ENCODE data around the gene CTNNA1. TPM values are rescaled to one million over a fixed set of nuclear protein-coding genes. Genes with fewer than 3 reads are reported as not detected.

CTNNA1 gene
- total and polyA plus RNA-seq, 4 donors, result 107 to 446 (median 278) TPM

- Histone ChIP-seq H3K27me3 (ENCODE audit: control insufficient read depth in 1 of 2, insufficient read depth in 2 of 2, low read length in 1 of 2) (no peaks in the 10 kb centered on the region), H3K9me3 (ENCODE audit: control insufficient read depth, low read length) (no peaks in the 10 kb centered on the region), H3K27ac (ENCODE audit: low read depth in 1 of 2, low read length in 2 of 2) (no peak overlapping the region), H3K4me3 (ENCODE audit: low read length in 2 of 2) (no peak overlapping the region), H3K4me1 (ENCODE audit: control insufficient read depth in 1 of 2, insufficient read depth in 2 of 2, low read length in 2 of 2) (no peaks in the 10 kb centered on the region), H3K36me3 (ENCODE audit: control insufficient read depth in 1 of 2, insufficient read depth in 2 of 2, low read length in 1 of 2) (peaks cover 0 to 2% of the 10 kb centered on the region in 2 donors)
- ATAC-seq (ENCODE audit: low FRiP score) (no peak), DNase-seq (no peak)
- 82 to 86% methylated on average over 25 of the region's 25 CpGs for WGBS, 2 donors
- intact Hi-C loops (cut with DNase I), result no loop called here
Measured at GRCh38 chr5:138937392-138938387, 184.5 kb downstream of the CTNNA1 start.

- no peak for DNase-seq
- H3K27ac ChIP-seq (ENCODE audit: low read depth in 1 of 2, low read length in 2 of 2), result no peak overlapping the region
- 85% methylated on average over 5 of the region's 5 CpGs for WGBS, 2 donors
- H3K27me3 ChIP-seq (ENCODE audit: control insufficient read depth in 1 of 2, insufficient read depth in 2 of 2, low read length in 1 of 2), result no peaks in the 10 kb centered on the region
- ATAC-seq (ENCODE audit: low FRiP score), result no peak
- H3K4me3 ChIP-seq (ENCODE audit: low read length in 2 of 2), result no peak overlapping the region
- H3K9me3 ChIP-seq (ENCODE audit: control insufficient read depth, low read length), result no peaks in the 10 kb centered on the region
- intact Hi-C loops (cut with DNase I), result no loop called here
- no peaks in the 10 kb centered on the region for H3K4me1 ChIP-seq (ENCODE audit: control insufficient read depth in 1 of 2, insufficient read depth in 2 of 2, low read length in 2 of 2)
- no peaks in the 10 kb centered on the region for H3K36me3 ChIP-seq (ENCODE audit: control insufficient read depth in 1 of 2, insufficient read depth in 2 of 2, low read length in 1 of 2)
Measured at GRCh38 chr5:138938526-138938925, 185.3 kb downstream of the CTNNA1 start.

- 39 to 46% methylated on average over 2 of the region's 2 CpGs for WGBS, 2 donors
- no peak for DNase-seq
Measured at GRCh38 chr5:138942066-138942465, 188.8 kb downstream of the CTNNA1 start.

GRCh38 chr5:138942861-138943260, 189.6 kb downstream of the CTNNA1 start:
- no peaks in the 10 kb centered on the region for H3K27me3 ChIP-seq (ENCODE audit: control insufficient read depth in 1 of 2, insufficient read depth in 2 of 2, low read length in 1 of 2)
- no peak overlapping the region for H3K27ac ChIP-seq (ENCODE audit: low read depth in 1 of 2, low read length in 2 of 2)
- H3K36me3 ChIP-seq (ENCODE audit: control insufficient read depth in 1 of 2, insufficient read depth in 2 of 2, low read length in 1 of 2), result peaks cover 0 to 6% of the 10 kb centered on the region in 2 donors
- H3K4me3 ChIP-seq (ENCODE audit: low read length in 2 of 2), result no peak overlapping the region
- ATAC-seq (ENCODE audit: low FRiP score) (no peak), DNase-seq (no peak)
- H3K9me3 ChIP-seq (ENCODE audit: control insufficient read depth, low read length), result no peaks in the 10 kb centered on the region
- 85 to 87% methylated on average over 3 of the region's 3 CpGs for WGBS, 2 donors
- H3K4me1 ChIP-seq (ENCODE audit: control insufficient read depth in 1 of 2, insufficient read depth in 2 of 2, low read length in 2 of 2), result no peaks in the 10 kb centered on the region
- intact Hi-C loops (cut with DNase I), result no loop called here

More at GRCh38 chr5:138942066-138942465, 188.8 kb downstream of the CTNNA1 start:
- H3K4me1 ChIP-seq (ENCODE audit: control insufficient read depth in 1 of 2, insufficient read depth in 2 of 2, low read length in 2 of 2), result no peaks in the 10 kb centered on the region
- peaks cover 0 to 3% of the 10 kb centered on the region in 2 donors for H3K36me3 ChIP-seq (ENCODE audit: control insufficient read depth in 1 of 2, insufficient read depth in 2 of 2, low read length in 1 of 2)
- intact Hi-C loops (cut with DNase I), result no loop called here
- H3K27me3 ChIP-seq (ENCODE audit: control insufficient read depth in 1 of 2, insufficient read depth in 2 of 2, low read length in 1 of 2), result no peaks in the 10 kb centered on the region
- no peak overlapping the region for H3K27ac ChIP-seq (ENCODE audit: low read depth in 1 of 2, low read length in 2 of 2)
- no peak for ATAC-seq (ENCODE audit: low FRiP score)
- no peak overlapping the region for H3K4me3 ChIP-seq (ENCODE audit: low read length in 2 of 2)
- H3K9me3 ChIP-seq (ENCODE audit: control insufficient read depth, low read length), result no peaks in the 10 kb centered on the region

- ATAC-seq (ENCODE audit: low FRiP score) (no peak), DNase-seq (no peak)
- no peaks in the 10 kb centered on the region for H3K27me3 ChIP-seq (ENCODE audit: control insufficient read depth in 1 of 2, insufficient read depth in 2 of 2, low read length in 1 of 2)
- H3K36me3 ChIP-seq (ENCODE audit: control insufficient read depth in 1 of 2, insufficient read depth in 2 of 2, low read length in 1 of 2), result peaks cover 0 to 6% of the 10 kb centered on the region in 2 donors
- H3K4me1 ChIP-seq (ENCODE audit: control insufficient read depth in 1 of 2, insufficient read depth in 2 of 2, low read length in 2 of 2), result no peaks in the 10 kb centered on the region
- no peak overlapping the region for H3K4me3 ChIP-seq (ENCODE audit: low read length in 2 of 2)
- intact Hi-C loops (cut with DNase I), result no loop called here
- 94 to 95% methylated on average over 6 of the region's 6 CpGs for WGBS, 2 donors
- no peak overlapping the region for H3K27ac ChIP-seq (ENCODE audit: low read depth in 1 of 2, low read length in 2 of 2)
- no peaks in the 10 kb centered on the region for H3K9me3 ChIP-seq (ENCODE audit: control insufficient read depth, low read length)
Measured at GRCh38 chr5:138943599-138944173, 190.5 kb downstream of the CTNNA1 start.

- DNase-seq (peak in 1 of 2 donors; percentile 12), ATAC-seq (ENCODE audit: low FRiP score) (no peak)
- Histone ChIP-seq H3K9me3 (ENCODE audit: control insufficient read depth, low read length) (no peaks in the 10 kb centered on the region), H3K27ac (ENCODE audit: low read depth in 1 of 2, low read length in 2 of 2) (no peak overlapping the region), H3K27me3 (ENCODE audit: control insufficient read depth in 1 of 2, insufficient read depth in 2 of 2, low read length in 1 of 2) (no peaks in the 10 kb centered on the region), H3K36me3 (ENCODE audit: control insufficient read depth in 1 of 2, insufficient read depth in 2 of 2, low read length in 1 of 2) (peaks cover 0 to 6% of the 10 kb centered on the region in 2 donors), H3K4me1 (ENCODE audit: control insufficient read depth in 1 of 2, insufficient read depth in 2 of 2, low read length in 2 of 2) (no peaks in the 10 kb centered on the region), H3K4me3 (ENCODE audit: low read length in 2 of 2) (no peak overlapping the region)
- 86 to 89% methylated on average over 23 of the region's 23 CpGs for WGBS, 2 donors
- intact Hi-C loops (cut with DNase I), result no loop called here
Measured at GRCh38 chr5:138944527-138945322, 191.5 kb downstream of the CTNNA1 start.

- ATAC-seq (ENCODE audit: low FRiP score), result no peak
- Histone ChIP-seq H3K36me3 (ENCODE audit: control insufficient read depth in 1 of 2, insufficient read depth in 2 of 2, low read length in 1 of 2) (peaks cover 0 to 6% of the 10 kb centered on the region in 2 donors), H3K27me3 (ENCODE audit: control insufficient read depth in 1 of 2, insufficient read depth in 2 of 2, low read length in 1 of 2) (no peaks in the 10 kb centered on the region), H3K4me3 (ENCODE audit: low read length in 2 of 2) (no peak overlapping the region), H3K27ac (ENCODE audit: low read depth in 1 of 2, low read length in 2 of 2) (no peak overlapping the region), H3K4me1 (ENCODE audit: control insufficient read depth in 1 of 2, insufficient read depth in 2 of 2, low read length in 2 of 2) (no peaks in the 10 kb centered on the region), H3K9me3 (ENCODE audit: control insufficient read depth, low read length) (no peaks in the 10 kb centered on the region)
- intact Hi-C loops (cut with DNase I), result no loop called here
- 47 to 53% methylated on average over 23 of the region's 23 CpGs for WGBS, 2 donors
- DNase-seq, result peak; percentile 32 to 69
Measured at GRCh38 chr5:138945421-138946240, 192.4 kb downstream of the CTNNA1 start.

- DNase-seq (no peak), ATAC-seq (ENCODE audit: low FRiP score) (no peak)
- Histone ChIP-seq H3K36me3 (ENCODE audit: control insufficient read depth in 1 of 2, insufficient read depth in 2 of 2, low read length in 1 of 2) (peaks cover 0 to 6% of the 10 kb centered on the region in 2 donors), H3K27me3 (ENCODE audit: control insufficient read depth in 1 of 2, insufficient read depth in 2 of 2, low read length in 1 of 2) (no peaks in the 10 kb centered on the region), H3K9me3 (ENCODE audit: control insufficient read depth, low read length) (no peaks in the 10 kb centered on the region), H3K4me3 (ENCODE audit: low read length in 2 of 2) (no peak overlapping the region), H3K4me1 (ENCODE audit: control insufficient read depth in 1 of 2, insufficient read depth in 2 of 2, low read length in 2 of 2) (no peaks in the 10 kb centered on the region), H3K27ac (ENCODE audit: low read depth in 1 of 2, low read length in 2 of 2) (no peak overlapping the region)
- 49 to 52% methylated on average over 8 of the region's 8 CpGs for WGBS, 2 donors
- intact Hi-C loops (cut with DNase I), result no loop called here
Measured at GRCh38 chr5:138946241-138946623, 193.0 kb downstream of the CTNNA1 start.

All from aorta (tissue), 5 donors.